IMR-90 (cell line): ENCODE data around the gene GCC1. TPM values are rescaled to one million over a fixed set of nuclear protein-coding genes. Genes with fewer than 3 reads are reported as not detected.

Experiments
- ATAC-seq: fragments of 200-7000 bp; cut with Tn5 transposase; 2 replicates; pipeline ENCODE4 v1.9.1; 2020; ENCODE audit warnings: low read depth, mild to moderate bottlenecking, moderate library complexity
- BruUV-seq: library from RNA; stranded (reverse); fragments of 400-500 nt; replicated peaks from 2 replicates; lab custom pipeline; 2021; lab: Mats Ljungman, UMichigan
- CTCF ChIA-PET: fragments of 300-600 bp; formaldehyde crosslinking; extraction: SDS; loops from one replicate; lab custom pipeline; 2021; ENCODE audit warnings: antibody characterized with exemption; lab: Yijun Ruan, JAX
- POLR2A ChIA-PET: fragments of 300-600 bp; sonication (Branson Sonifier 250); formaldehyde crosslinking; loops from one replicate; lab custom pipeline; 2022; ENCODE audit warnings: antibody characterized with exemption; ENCODE audit not compliant: unreplicated experiment; lab: Charles Lee
- DNase-seq: peaks from one replicate; pipeline ENCODE4 v3.0.0; 2013
- H2AFZ ChIP-seq: replicated peaks from 2 replicates; pipeline ENCODE3; 2013; ENCODE audit warnings: low read length, mild to moderate bottlenecking; ENCODE audit not compliant: poor library complexity
- H2AK5ac ChIP-seq: 2 replicates; pipeline ENCODE4 v1.6.1; 2013; ENCODE audit warnings: low read depth, low read length, inconsistent platforms
- H2AK9ac ChIP-seq: replicated peaks from 2 replicates; pipeline ENCODE3; 2013; ENCODE audit warnings: mild to moderate bottlenecking, low read depth, low read length, moderate library complexity; ENCODE audit not compliant: poor library complexity
- H2BK120ac ChIP-seq: 2 replicates; pipeline ENCODE4 v1.6.1; 2013; ENCODE audit warnings: low read depth, low read length, inconsistent platforms
- H2BK15ac ChIP-seq: 3 replicates; pipeline ENCODE4 v1.6.1; 2013; ENCODE audit warnings: low read depth, low read length, inconsistent platforms
- H2BK20ac ChIP-seq: 2 replicates; pipeline ENCODE4 v1.6.1; 2013; ENCODE audit warnings: low read depth, mild to moderate bottlenecking, inconsistent platforms, low read length, moderate library complexity
- H2BK5ac ChIP-seq: 2 replicates; pipeline ENCODE4 v1.6.1; 2013; ENCODE audit warnings: mild to moderate bottlenecking, low read depth, low read length, inconsistent platforms; ENCODE audit not compliant: poor library complexity, severe bottlenecking
- H3K14ac ChIP-seq: replicated peaks from 2 replicates; pipeline ENCODE4 v1.6.1; 2013; ENCODE audit warnings: low read depth, low read length, inconsistent platforms
- H3K18ac ChIP-seq: 2 replicates; pipeline ENCODE4 v1.6.1; 2013; ENCODE audit warnings: low read depth, low read length, control low read depth
- H3K23ac ChIP-seq: 2 replicates; pipeline ENCODE4 v1.6.1; 2013; ENCODE audit warnings: low read depth, low read length, inconsistent platforms
- H3K27ac ChIP-seq: 2 replicates; pipeline ENCODE4 v1.5.1; 2013; ENCODE audit warnings: mild to moderate bottlenecking, control low read depth, low read length; ENCODE audit not compliant: insufficient read depth
- H3K27me3 ChIP-seq: 2 replicates; pipeline ENCODE4 v1.6.1; 2013; ENCODE audit warnings: low read length; ENCODE audit not compliant: control insufficient read depth, insufficient read depth
- H3K36me3 ChIP-seq: 2 replicates; pipeline ENCODE4 v1.6.1; 2013; ENCODE audit warnings: low read length, mixed read lengths; ENCODE audit not compliant: control insufficient read depth, insufficient read depth
- H3K4ac ChIP-seq: 2 replicates; pipeline ENCODE4 v1.6.1; 2013; ENCODE audit warnings: low read depth, low read length, inconsistent platforms
- H3K4me1 ChIP-seq: 2 replicates; pipeline ENCODE4 v1.6.1; 2013; ENCODE audit warnings: low read length, mixed read lengths; ENCODE audit not compliant: control insufficient read depth, insufficient read depth
- H3K4me2 ChIP-seq: 2 replicates; pipeline ENCODE4 v1.6.1; 2013; ENCODE audit warnings: low read depth, mild to moderate bottlenecking, control low read depth, low read length, moderate library complexity
- H3K4me3 ChIP-seq: 2 replicates; pipeline ENCODE4 v1.5.1; 2013; ENCODE audit warnings: low read depth, mild to moderate bottlenecking, control low read depth, low read length, moderate library complexity; ENCODE audit not compliant: insufficient read depth
- H3K56ac ChIP-seq: 2 replicates; pipeline ENCODE4 v1.6.1; 2013; ENCODE audit warnings: low read length, inconsistent platforms; ENCODE audit not compliant: insufficient read depth; ENCODE audit errors: extremely low read depth
- H3K79me1 ChIP-seq, 2 experiments: 2 replicates each; pipeline ENCODE4 v1.6.1; 2013; ENCODE audit warnings: low read length in 2 of 2, inconsistent platforms in 1 of 2, low read depth in 1 of 2
- H3K9ac ChIP-seq: 2 replicates; pipeline ENCODE4 v1.6.1; 2013; ENCODE audit warnings: low read depth, low read length, control low read depth
- H3K9me1 ChIP-seq: 2 replicates; pipeline ENCODE4 v1.6.1; 2013; ENCODE audit warnings: low read length, inconsistent platforms; ENCODE audit not compliant: insufficient read depth
- H3K9me3 ChIP-seq: 2 replicates; pipeline ENCODE4 v1.6.1; 2013; ENCODE audit warnings: low read length; ENCODE audit not compliant: control insufficient read depth, insufficient read depth
- H4K20me1 ChIP-seq: 2 replicates; pipeline ENCODE4 v1.6.1; 2013; ENCODE audit warnings: low read length, inconsistent platforms; ENCODE audit not compliant: insufficient read depth
- H4K5ac ChIP-seq: 2 replicates; pipeline ENCODE4 v1.6.1; 2013; ENCODE audit warnings: mild to moderate bottlenecking, low read depth, low read length, control low read depth
- H4K8ac ChIP-seq, 2 experiments: 2 replicates each; pipeline ENCODE4 v1.6.1; 2013; ENCODE audit warnings: low read depth in 2 of 2, low read length in 2 of 2, control low read depth in 1 of 2, inconsistent platforms in 1 of 2
- H4K91ac ChIP-seq: 2 replicates; pipeline ENCODE4 v1.6.1; 2013; ENCODE audit warnings: low read depth, low read length, inconsistent platforms; ENCODE audit not compliant: insufficient read depth
- CHD1 ChIP-seq: IDR thresholded peaks from 2 replicates; pipeline ENCODE4 v1.6.1; 2012; ENCODE audit warnings: low read depth, low read length, improper control_type of control experiment
- CTCF ChIP-seq: conservative IDR thresholded peaks from 2 replicates; pipeline ENCODE4 v1.5.1; 2012; ENCODE audit warnings: mild to moderate bottlenecking, low read depth, low read length, improper control_type of control experiment
- NFE2L2 ChIP-seq: fragments of 150-350 bp; IDR thresholded peaks from 2 replicates; pipeline ENCODE4 v1.6.1; 2016; ENCODE audit warnings: low read depth, mild to moderate bottlenecking, low read length
- RCOR1 ChIP-seq: IDR thresholded peaks from 2 replicates; pipeline ENCODE4 v1.6.1; 2012; ENCODE audit warnings: mild to moderate bottlenecking, low read length, improper control_type of control experiment; ENCODE audit not compliant: insufficient replicate concordance
- dilution Hi-C: fragments of 300-500 bp; cut with HindIII; formaldehyde crosslinking; loops from one replicate; pipeline ENCODE4 v1.14.3; 2018; ENCODE audit warnings: low sequenced_read_pairs; ENCODE audit not compliant: unreplicated experiment
- in situ Hi-C: fragments of 300-500 bp; cut with MboI; formaldehyde crosslinking; loops from 3 replicates; pipeline ENCODE4 v1.14.3; 2019; ENCODE audit warnings: low sequenced_read_pairs, inconsistent platforms, mixed read lengths
- intact Hi-C: fragments of 100-400 bp; cut with micrococcal nuclease; formaldehyde crosslinking; loops from 2 replicates; pipeline ENCODE4 v1.10.0; 2022
- polyA plus RNA-seq, 3 experiments: library from polyadenylated mRNA; depleted of rRNA; stranded (reverse); fragments of >200 nt; gene quantifications; 2 replicates each; pipeline ENCODE4 v1.2.3, GENCODE V29; 2012; ENCODE audit warnings: low replicate concordance in 1 of 3
- total RNA-seq: library from RNA; depleted of rRNA; stranded (reverse); fragments of >200 nt; gene quantifications from 2 replicates; pipeline ENCODE4 v1.2.3, GENCODE V29; 2012

GCC1 gene
- total and polyA plus RNA-seq, 2 of the 4 experiments (the other 2 are of a cell fraction), result 6.1 to 22.9 TPM

DNA sequence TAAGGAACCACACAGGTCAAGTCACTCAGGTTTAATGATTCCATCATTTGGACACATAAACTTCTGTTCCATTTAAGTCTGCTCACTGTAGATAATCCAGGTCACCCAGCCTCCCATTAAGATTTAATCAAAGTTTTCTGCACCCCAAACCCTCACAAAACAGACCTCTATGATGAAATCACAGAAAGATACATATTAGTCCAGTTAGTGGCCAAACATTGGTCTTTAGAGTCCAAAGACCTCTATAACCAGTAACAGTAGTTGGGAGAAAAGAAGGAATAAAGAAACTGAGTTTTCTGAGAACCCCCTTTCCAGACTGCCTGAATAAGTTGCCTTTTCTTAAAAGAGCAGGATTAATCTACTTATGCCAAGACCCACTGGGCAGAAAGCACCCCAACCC, 4.8 kb downstream of the GCC1 start:
- no peak overlapping the region for H2BK15ac ChIP-seq
- H2BK120ac ChIP-seq, result no peak overlapping the region
- no peak overlapping the region for H2AFZ ChIP-seq
- no peak overlapping the region for H3K4ac ChIP-seq
- no peak overlapping the region for H4K8ac ChIP-seq
- intact Hi-C loops (loop anchor here (10.0 kb wide), 1 partner anchor 454 kb away; the partner anchor contains the start of gene LRRC4), dilution Hi-C loops (no loop called here), in situ Hi-C loops (no loop called here)
- H3K56ac ChIP-seq, result no peak overlapping the region
- no peak overlapping the region for H3K23ac ChIP-seq
- H3K9ac ChIP-seq, result no peak overlapping the region
- no peak overlapping the region for H4K5ac ChIP-seq
- DNase-seq, result no peak
- no peak overlapping the region for H2AK5ac ChIP-seq
- H3K9me1 ChIP-seq, result peaks cover 10% of the 10 kb centered on the region
- no TSS peak for BruUV-seq
- H3K36me3 ChIP-seq, result peaks cover 21% of the 10 kb centered on the region
- H2AK9ac ChIP-seq, result no peak overlapping the region
- no peak overlapping the region for H2BK5ac ChIP-seq
- peaks cover 26 to 59% of the 10 kb centered on the region in 2 experiments for H3K79me1 ChIP-seq
- no peak overlapping the region for H3K4me2 ChIP-seq
- ChIA-PET CTCF (no interaction called here), POLR2A (no interaction called here)
- H3K18ac ChIP-seq, result no peak overlapping the region
- no peaks in the 10 kb centered on the region for H3K27me3 ChIP-seq
- no peaks in the 10 kb centered on the region for H3K9me3 ChIP-seq
- peaks cover 16% of the 10 kb centered on the region for H3K4me1 ChIP-seq
- TF ChIP-seq CTCF (no peak), NFE2L2 (no peak), RCOR1 (no peak), CHD1 (no peak)
- no peak for ATAC-seq
- H3K4me3 ChIP-seq, result no peak overlapping the region
- H3K27ac ChIP-seq, result no peak overlapping the region
- peaks cover 39% of the 10 kb centered on the region for H4K20me1 ChIP-seq
- H4K91ac ChIP-seq, result no peak overlapping the region
- no peak overlapping the region for H3K14ac ChIP-seq
- H2BK20ac ChIP-seq, result no peak overlapping the region
